NCI-H2081 treated with DMSO at 0.1 percent for 48 hours (cell line): ENCODE results near the gene ARHGAP33.

Experiments used
- DNase-seq: peaks from one replicate; lab custom pipeline; 2025; lab: John Stamatoyannopoulos, UW

ARHGAP33 gene

DNA sequence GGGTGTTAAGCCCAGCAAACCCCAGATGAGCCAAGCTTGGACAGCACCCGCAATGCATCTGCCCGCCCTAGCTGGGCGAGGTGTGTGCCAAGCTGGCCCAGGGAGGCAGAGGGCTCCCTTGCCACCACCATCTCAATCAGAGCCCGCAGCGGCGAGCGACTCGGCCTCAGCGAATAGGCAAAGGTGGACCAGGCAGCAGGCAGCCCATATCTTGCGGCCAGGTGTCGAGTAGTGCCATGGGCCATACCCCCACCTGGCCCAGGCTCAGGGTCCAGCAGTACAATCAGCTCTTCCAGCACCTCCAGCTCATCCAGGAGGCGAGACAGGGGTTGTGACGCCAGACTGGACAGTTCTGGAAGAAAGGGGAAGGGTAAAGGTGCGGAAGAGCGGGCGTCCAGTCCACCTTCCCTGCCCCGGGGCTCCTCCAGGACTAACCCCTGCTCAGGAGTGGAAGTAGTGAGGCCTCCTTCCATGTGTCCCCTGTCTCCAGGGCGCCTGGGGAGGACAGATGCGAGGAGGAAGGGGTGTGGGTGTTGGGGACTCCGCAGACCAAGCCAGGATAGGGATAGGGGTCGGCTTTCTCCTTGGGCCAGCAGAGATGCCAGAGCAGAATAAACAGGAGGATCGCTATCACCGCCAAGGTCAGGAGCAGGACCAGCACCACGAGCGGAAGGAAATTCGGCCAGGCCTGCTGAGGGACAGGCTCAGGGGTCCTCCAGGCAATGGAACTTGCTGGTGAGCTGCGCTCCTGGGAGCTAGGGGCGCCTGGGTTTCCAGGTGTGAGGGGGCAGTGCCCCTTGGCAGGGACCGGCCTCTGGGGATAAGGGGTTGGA is 35.9 kb upstream of the ARHGAP33 start:
- DNase-seq, result no peak

DNA sequence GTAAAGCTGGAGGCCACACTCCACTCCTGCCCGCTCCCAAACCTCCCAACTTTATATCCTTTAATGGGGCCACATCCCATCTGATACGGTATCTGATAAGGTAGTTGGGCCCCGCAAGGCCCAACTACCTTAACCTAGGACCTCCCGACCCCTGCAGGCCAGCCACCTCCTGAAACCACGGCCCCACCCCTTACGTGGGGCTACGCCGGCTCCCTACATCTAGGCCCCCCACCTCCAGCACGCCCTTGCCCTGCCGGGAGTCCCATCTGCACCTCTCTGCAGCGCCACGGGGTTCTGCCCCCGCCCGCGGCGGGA is 35.3 kb upstream of the ARHGAP33 start:
- no peak for DNase-seq

DNA sequence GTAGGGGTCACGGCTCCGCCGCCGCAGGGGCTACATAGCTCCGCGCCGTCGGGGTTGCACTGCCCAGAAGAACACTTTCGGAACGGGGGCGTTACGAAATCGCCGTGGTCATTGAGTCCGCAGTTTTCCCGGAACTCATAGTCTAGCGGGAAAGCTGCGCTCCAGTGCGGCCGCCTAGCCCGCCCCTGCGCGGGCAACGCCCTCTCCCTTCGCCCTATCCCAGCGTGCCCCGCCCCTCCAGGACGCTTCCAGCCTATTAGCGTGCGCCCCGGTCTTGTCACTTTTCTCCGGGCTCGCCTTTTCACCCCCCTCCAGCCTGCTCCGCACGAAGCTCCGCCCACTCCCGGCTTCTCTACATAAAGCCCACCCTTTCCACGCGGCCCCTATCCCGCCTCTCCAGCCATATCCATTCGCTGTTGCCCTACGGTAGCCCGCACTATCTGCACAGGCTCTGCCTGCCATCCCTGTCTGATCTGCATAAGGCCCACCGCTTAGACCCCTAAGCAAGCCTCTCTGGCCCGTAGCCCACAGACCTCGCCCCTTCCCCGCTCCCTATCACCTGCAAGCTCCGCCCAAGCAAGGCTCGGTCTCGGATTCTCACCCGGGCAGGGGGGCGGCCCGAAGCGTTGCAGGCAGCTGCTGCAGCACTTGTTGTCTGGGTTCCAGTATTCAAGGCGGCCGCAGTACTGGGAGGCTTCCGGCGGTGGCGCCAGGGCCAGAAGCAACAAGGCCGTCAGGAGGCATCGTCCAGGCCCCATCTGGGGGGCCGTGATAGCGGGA is 34.8 kb upstream of the ARHGAP33 start:
- peak; percentile 89 for DNase-seq

DNA sequence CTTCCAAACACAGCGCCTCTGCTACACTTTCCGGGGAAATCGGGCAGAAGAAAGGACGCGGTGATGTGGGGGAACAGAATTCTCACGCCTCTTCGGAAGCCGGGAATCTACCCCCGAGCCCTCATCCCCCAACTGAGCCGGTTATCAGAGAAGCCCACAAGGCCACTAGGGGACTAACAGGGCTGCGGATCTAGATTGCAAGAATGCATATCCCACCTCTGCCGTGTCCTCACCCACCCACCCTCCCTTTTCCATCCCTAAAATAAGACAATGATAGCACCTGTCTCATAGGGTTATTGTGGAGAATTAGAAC is 34.2 kb upstream of the ARHGAP33 start:
- no peak for DNase-seq

DNA sequence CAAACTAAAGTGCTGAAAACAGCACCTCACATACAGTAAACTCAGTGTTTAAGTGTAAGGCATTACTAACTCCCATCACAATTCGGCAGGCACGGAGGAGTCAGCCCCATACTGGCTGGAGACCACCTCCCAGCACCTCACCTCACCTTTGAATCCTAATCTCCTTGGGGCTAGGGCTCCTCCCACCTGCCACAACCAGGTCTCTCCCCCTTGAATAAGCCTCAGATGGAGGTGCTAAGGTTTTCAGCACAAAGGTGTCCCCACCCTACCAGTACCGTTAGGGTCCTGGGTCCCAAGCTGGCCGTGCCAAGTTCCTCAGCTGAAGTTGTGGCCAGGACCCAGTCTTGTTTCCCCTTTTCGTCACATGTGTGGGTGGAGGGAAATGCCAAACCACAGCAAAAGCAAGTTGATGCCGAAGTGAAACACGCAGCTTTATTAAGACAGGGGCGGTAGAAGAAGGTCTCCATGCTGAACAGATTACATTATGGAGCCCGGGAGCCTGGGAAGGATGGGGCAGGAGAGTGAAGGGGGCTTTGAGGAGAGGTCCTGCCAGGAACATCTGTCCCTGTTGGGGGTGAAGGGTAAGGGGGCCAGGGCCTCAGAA is 33.1 kb upstream of the ARHGAP33 start, which contains the start of gene IGFLR1:
IGFLR1 (minus strand) TSS at position 332 of the 604 bp plus-strand sequence. CDS start 1,272 bp downstream, outside the sequence.
- DNase-seq, result no peak

DNA sequence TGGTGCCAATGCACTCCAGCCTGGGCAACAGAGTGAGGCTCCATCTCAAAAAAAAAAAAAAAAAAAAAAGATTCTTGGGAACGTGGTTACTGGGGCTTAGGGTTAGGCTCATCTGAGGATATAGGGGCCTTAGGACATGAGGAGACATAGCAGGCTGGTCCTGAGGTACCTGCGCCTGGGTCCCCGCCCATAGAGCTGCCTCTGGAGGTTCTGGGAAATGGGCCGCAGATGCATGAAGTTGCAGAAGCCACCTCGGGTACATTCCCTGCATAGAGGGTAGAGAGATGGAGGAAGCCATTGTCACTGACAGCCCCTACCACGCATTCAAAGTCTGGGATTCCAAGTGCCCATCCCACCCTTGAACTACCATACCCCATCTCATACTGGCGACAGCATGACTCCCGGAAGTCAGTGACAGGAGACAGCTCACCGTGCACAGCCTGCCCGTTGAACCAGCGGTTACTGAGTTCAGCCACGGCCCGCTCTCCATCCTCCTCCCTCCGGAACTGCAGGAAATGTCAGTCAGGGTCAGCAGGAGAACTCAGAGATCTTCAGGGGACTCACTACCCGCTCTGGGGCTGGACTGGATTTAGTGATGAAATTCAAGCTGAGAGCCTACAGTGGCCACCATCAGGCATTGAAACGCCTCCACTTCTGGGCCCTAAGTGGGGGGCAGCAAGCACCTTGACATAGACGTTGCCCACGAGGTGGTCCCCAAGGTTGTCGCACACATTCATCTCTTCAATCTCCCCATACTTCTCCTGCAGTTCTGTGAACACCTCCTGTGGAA is 31.5 kb upstream of the ARHGAP33 start:
- no peak for DNase-seq

DNA sequence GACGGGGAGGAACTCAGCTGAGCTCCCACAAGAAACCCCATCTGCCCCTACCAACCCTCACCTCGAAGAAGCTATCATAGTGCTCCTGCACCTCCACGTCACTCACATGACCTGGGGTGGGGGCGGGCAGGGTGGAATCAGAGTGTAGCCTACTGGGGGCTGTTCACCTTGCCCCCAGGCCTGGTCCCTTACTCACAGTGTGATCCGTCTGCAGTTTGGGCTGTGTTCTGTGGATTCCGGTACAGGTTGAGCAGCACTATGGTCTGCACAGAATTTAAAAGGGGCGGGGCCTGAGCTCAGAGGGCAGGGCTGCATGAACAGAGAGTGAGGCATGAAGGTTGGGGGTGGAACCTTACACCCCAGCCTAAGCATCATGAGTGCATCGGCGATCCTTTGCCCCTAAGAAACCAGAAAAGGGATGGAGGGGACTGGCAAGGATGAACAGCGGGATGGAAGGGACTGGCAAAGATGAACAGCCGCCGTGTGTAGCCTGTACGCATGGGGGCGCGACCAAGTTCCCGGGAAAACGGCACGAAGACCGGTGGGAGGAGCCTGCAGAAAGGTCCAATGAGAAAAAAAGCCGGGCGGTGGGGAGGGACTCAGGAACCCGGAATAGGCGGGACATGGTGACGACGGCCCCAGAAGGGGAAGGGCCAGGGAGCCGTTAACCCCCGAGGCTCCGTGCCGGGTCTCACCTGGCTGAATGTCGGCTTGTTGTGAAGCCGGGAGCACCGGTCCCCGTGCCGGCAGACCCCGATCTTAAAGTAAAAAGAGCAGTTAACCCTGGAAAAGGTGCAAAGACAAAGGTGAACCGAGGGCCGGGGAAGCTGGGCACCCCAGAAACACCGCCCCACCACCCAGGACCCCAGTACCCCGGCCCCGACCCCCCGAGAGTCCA is 30.7 kb upstream of the ARHGAP33 start:
- peak; percentile 68 for DNase-seq

DNA sequence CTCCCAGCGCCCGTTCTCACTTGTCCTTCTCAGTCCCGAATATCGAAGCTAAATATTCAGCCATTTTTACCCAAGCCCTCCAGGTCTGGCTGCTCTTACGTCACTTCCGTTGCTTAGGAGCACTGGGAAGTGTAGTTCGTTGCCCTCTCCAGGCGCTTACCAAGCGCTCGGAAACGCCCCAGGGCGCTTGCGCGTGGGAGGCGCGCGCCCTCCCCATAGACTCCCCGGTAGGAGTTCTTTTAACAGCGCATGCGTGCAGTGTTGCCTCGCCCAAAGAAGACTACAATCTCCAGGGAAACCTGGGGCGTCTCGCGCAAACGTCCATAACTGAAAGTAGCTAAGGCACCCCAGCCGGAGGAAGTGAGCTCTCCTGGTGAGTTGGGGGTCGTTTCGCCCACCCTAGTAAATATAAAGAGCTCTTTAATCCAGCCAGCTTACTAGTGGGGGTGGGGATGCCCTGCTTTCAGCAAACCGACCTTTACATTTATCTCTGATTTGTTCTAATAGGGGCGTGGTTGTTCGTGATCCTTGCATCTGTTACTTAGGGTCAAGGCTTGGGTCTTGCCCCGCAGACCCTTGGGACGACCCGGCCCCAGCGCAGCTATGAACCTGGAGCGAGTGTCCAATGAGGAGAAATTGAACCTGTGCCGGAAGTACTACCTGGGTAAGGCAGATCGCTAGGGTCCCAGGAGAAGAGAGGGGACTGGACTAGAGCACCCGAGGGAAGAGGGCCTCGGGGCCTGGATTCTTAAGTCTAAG is 29.9 kb upstream of the ARHGAP33 start, which contains the start of the genes PSENEN and U2AF1L4:
PSENEN (plus strand) TSS at position 324 of the 759 bp plus-strand sequence; CDS start at position 604, 280 bp downstream.
U2AF1L4 (minus strand) TSS at position 91 of the 759 bp plus-strand sequence; CDS start at position 64, 27 bp downstream.
- DNase-seq, result peak; percentile 90

DNA sequence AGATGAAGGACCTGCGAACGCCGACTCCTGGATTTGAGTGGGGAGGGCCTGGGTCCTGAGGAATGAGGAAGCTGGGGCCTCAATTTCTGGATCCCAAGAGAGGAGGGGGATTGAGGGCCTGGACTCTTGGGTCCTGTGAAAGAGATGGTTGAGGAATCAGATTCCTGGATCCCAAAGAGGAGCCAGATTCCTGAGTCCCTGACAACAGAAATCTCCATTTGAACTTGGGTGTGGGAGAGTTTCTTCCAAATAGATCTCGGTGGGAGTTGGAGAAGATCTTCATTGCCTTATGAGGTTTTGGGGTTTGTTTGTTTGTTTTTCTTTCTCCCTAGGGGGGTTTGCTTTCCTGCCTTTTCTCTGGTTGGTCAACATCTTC is 29.3 kb upstream of the ARHGAP33 start:
- DNase-seq, result no peak

DNA sequence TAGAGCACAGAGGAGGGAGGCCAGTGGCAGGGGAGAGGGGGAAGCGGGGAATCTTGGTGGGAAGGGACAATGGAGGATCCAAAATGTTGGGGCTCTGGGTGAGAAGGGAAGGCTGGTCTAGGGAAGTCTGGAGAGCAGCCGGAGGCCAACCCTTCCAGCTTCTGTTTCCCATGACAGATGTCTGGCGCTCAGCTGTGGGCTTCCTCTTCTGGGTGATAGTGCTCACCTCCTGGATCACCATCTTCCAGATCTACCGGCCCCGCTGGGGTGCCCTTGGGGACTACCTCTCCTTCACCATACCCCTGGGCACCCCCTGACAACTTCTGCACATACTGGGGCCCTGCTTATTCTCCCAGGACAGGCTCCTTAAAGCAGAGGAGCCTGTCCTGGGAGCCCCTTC is 28.8 kb upstream of the ARHGAP33 start:
- DNase-seq, result no peak

DNA sequence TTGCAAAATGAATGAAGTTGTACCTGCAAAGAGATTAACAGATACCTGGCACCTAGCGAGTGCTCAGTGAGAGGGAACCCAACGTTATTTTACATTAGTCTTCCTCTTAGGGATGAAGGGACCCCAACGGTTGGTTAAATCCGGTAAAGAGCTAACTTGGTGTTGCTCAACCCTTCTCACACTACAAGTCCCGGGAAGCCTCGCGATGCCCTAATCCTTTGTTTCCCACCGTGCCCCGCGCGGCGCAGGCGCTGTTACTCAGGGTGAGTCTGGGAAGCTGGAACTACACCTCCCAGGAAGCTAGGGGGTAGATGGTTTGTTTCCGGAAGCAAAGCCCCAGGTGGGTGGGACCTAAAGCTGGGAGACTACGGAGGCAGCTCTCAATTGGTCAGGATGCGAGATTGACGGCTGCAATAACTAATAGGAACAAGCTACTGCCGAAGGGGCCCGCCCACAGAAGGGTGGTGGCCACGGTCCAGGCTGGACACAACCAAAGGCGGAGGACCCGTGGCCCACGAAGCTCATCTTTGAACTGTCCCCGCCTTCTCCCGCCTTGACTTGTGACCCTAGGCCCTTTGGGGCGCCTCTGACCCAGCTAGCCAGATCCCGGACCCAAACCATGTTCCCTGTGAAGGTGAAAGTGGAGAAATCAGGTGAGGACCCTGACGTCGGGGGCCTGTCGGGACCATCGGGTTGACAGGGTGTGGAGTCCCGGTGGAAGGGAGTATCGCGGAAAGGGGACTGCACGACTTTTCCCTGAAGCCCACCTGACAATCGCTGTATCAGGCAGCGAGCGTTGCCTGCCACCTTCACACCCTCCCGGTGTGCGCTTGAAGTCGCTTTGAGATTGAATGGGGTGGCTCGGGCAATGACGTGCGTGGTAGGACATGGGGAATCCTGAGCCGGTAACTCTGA is 27.0 kb upstream of the ARHGAP33 start, which contains the start of gene LIN37:
LIN37 (plus strand) TSS at position 471 of the 915 bp plus-strand sequence; CDS start at position 620, 149 bp downstream.
- peak; percentile 93 for DNase-seq

DNA sequence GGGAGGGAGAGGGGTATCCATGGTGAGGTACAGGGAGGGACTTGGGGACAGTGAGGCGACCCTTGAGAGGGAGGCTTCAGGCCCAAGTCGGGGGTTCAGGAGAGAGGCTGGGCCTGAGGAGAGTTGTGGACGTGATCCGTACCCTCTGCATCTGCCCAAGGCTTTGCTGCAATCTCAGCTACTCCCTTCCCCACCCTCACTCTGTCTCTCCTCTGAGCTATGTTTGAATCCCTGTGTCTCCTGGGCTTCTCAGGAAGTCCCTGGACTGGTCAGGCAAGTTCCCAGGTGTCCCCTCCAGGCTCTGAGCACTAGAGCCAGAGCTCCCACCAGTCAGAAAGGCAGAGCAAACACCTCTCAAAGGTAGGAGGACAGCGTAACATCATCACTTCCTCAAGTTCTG is 25.2 kb upstream of the ARHGAP33 start:
- DNase-seq, result no peak

DNA sequence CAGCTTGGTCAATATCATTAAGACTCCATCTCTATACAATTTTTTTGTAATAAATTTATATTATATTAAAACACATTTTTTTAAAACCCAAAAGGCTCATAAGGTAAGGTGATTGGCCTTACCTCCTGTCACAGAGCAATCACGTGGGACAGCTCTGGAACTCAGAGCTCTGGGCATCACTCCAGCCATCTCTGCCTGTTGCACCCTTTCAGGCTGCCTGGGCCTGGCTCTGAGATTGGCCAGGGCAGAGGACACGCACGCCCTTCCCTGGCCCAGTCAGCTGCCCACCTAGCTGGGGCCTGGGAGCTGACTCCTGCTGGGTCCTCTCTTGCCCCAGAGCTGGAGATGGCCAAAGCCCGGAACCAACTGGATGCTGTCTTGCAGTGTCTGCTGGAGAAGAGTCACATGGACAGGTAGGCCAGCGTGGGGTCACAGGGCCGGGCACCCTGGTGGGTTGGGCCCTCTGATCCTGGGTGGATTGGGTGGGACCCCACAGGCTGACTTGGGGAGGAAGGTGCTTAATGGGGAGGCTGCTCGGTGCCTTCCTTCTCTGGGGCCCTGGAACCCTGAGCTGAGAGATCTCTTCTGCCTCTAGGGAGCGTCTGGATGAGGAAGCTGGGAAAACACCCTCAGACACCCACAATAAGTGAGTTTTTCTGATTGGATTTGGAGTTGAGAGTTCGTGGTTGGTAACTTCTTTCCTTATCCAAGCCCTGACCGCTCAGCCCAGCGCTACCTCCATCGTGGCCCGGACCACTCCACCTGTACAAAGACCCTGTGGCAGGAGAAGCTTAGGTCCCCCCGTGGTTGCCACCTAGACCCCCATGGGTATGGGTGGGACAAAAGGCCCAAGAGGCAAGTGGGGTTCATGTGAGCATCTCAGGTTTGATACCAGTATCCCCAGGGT is 23.3 kb upstream of the ARHGAP33 start:
- no peak for DNase-seq

DNA sequence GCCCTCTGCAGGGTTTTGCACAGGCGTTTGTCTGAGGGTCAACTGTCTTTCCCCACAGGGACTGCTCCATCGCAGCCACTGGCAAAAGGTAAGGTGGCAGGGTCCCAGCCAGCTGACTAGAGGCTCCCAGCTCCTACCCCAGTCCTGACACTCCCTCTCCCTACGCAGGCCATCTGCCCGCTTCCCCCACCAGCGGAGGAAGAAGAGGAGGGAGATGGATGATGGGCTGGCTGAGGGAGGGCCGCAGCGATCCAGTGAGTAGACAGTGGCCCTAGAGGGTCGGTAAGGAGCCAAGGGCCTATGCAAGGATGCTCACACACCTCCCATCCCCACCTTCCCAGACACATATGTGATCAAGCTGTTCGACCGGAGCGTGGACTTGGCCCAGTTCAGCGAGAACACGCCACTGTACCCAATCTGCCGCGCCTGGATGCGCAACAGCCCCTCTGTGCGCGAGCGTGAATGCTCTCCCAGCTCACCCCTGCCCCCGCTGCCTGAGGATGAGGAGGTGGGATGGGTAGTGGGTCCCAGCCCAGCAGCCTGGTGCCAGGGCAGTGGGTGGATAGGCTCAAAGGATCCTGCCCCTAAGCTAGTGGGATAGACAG is 22.5 kb upstream of the ARHGAP33 start:
- DNase-seq, result no peak

DNA sequence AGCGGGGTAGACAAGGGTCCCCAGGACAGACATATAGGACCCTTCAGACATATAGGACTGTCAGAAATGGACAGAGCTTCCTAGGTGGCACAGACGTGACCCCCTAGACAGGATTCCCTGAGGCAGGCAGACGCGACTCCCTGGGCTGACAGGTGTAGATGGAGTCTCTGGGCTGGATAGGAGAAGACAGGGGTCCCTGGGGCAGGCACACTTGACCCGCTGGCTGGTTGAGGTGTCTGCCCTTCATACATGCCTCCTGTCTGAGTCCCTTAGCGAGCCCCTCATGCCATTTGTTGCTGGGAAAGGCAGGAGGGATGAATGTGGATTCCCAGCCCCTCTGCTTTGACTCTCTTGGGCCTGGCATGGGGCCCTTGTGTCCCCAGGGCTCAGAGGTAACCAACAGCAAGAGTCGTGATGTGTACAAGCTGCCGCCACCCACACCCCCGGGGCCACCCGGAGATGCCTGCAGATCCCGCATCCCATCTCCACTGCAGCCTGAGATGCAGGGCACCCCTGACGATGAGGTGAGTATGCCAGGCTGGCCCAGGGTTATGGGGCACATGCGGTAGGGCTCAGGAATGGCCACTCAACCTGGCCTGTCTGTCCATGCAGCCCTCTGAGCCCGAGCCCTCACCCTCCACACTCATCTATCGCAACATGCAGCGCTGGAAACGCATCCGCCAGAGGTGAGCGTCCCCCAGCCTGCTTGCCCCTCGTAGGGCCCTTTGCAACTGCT is 21.6 kb upstream of the ARHGAP33 start:
- no peak for DNase-seq

DNA sequence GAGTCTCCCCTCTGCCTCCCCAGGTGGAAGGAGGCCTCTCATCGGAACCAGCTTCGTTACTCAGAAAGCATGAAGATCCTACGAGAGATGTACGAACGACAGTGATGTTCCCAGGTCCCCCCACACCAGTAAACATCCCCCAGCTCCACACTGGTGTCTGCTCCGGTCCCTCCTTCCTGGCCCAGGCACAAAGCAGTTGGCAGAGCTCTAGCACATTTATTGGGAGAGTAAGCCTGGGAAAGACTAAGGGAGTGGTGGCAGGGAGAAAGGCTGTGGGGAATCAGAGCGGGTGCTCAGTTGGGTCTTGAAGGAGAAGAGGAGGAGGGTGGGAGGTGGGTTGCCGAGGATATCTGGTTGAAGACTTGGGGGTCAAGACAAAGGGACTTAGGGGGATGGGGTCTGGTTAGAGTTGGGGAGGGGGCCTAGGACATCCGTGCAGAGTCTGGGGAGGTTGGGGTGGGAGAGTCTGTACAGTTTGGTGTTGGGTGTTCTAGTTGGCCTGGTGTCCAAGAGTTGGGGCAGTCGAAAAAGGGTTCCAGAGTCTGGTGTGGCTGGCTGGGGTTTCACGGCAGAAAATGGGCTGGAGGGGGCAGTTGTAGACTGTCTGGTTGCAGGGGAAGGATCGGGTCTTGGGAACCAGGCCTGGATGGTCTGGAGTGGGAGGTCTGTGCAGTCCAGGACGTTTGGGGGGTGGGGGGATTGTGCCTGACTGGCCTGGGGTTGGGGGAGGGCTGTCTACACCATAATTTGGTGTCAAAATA is 20.8 kb upstream of the ARHGAP33 start:
- DNase-seq, result no peak
